NCI-H2196 (cell line): ENCODE data around the gene TFRC.
"Not testable (repeated sequence)": the region's sequence is repeated elsewhere in the genome, so short reads cannot be mapped to it uniquely, and the experiment has no call there.

Source experiments
- DNase-seq: peaks from one replicate; lab custom pipeline; 2025; ENCODE audit not compliant: unreplicated experiment; lab: John Stamatoyannopoulos, UW

TFRC gene

GRCh38 chr3:196082619-196082971 lies 705 bp upstream of the TFRC start:
- DNase-seq = peak; percentile 70

DNA sequence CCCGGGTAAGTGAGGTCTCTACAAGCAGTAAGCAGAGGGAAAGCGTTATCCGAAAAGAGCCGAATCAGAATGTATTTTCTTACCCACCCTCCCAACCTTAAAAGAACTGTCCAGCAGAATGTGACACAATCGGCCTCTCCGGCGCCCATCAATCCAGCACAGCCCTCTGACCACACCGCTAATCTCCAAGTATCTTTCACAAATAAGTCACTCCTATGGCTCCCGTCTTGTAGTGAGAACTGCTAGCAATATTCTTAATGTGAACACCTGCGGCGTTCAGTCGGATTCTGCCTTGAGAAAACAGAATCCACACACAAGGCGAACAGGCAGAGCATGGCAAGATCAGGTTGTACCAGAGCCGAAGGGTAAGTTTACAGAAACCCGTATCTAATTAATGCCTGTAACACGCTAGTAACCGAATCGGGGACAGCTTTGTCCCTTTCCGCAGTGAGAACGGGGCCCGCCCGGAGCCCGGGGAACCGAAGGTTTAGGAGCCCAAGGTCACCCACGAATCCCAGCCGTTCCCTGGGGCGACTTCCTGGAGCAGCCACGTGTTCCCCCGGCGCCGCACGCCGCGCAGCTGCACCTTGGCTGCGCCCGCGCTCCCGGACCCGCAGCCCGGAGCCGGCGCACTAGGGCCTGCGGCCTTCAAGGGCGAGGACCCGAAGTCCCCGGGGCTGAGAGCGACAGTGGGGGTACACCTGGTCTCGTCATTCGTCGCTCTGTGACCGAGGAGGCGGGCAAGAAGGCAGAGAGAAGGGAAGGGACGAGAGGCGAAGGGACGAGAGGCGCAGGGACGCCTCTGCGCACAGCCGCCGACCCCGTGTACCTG lies 672 bp downstream of the TFRC start:
- peak; percentile 76 for DNase-seq

- DNase-seq = not testable (repeated sequence)
These were observed 1.6 kb downstream of the TFRC start for GRCh38 chr3:196080101-196080846.

GRCh38 chr3:196079682-196080081 lies 2.2 kb downstream of the TFRC start:
- DNase-seq = no peak

DNA sequence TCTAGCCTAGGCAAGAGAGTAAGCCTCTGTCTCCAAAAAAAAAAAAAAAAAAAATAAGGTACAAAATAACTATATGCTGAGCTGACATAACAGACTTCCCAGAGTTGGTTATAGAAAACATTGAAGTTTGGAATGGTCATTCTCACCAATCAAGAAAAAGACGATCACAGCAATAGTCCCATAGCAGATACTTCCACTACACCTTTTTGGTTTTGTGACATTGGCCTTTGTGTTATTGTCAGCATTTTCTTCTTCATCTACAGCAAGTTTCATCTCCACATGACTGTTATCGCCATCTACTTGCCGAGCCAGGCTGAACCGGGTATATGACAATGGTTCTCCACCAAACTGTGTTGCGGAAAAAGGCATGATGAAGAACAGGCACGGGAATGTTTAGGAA lies 6.9 kb downstream of the TFRC start:
- no peak for DNase-seq

DNA sequence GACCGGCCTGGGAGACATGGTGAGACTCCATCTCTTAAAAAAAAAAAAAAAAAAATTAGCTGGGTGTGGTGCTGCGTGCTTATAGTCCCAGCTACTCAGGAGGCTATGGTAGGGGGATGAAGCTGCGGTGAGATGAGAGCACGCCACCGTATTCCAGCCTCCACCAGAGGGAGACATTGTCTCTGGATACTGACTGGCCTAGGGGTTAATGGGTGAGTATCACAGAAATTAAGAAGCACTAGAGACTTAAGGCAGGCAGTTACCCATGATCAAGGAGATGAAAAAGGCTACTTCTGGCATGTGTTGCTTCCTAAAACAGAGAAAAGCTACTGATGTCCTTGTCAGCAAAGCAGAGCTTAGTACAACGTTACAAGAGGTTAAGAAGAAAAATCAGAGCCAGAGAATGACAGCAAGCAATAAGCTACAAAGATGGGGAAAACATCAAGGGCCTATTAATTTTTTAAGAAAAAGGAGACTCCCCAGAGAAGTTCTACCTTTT lies 8.6 kb downstream of the TFRC start:
- DNase-seq = peak; percentile 91

DNA sequence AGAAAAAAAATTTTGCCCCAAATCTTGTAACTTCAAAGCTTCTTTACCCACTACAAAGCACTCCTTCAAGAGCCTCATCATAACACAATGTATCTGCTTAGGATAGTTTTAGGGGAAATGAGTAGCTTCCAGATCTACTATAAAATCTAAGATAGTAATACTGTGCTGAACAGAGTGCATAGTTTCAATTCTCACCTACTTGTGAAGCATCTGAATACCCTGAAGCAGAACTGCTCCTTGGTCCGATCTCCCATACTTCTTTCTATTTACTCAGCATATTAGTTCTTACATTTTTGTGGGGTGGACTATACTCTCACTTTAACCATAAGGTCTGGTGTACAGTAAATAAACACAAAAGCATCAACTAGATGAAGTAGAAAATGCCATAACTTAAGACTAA lies 9.6 kb downstream of the TFRC start:
- no peak for DNase-seq

DNA sequence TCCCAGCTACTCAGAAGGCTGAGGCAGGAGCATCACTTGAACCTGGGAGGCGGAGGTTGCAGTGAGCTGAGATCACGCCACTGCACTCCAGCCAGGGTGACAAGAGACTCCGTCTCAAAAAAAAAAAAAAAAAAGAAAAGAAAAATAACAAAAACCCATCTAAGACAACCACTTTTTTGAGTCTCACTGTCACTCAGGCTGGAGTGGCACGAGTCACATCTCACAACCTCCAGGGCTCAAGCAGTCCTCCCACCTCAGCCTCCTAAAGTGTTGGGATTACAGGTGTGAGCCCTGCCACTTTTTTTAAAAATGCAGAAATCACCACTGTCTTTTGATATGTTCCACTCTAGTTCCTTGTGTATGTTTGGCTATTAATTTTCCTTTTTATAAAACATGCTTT lies 13.1 kb downstream of the TFRC start:
- DNase-seq = not testable (repeated sequence)

GRCh38 chr3:196067439-196067838 lies 14.5 kb downstream of the TFRC start:
- DNase-seq = no peak

GRCh38 chr3:196063971-196064370 lies 17.9 kb downstream of the TFRC start:
- no peak for DNase-seq

- no peak for DNase-seq
These were observed 18.4 kb downstream of the TFRC start for GRCh38 chr3:196063456-196063855.

GRCh38 chr3:196063049-196063448 lies 18.8 kb downstream of the TFRC start:
- DNase-seq = no peak

DNA sequence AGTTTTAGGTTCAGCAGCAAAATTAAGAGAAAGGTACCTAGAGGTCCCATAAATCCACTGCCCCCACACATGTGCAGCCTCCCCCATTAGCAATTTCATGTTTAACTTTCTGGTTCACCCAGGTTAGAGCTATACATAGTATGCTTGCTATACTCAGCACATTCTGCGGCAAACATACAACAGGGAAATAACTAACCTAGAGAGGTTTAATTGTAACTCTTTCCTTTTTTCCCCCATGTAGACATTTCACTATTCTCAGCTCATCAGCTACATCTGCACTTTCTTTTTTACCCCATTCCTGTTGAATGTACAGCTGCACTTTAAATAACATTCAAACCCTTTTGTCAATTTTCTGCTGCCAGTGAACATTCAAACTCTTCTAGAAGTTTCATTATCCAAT lies 21.1 kb downstream of the TFRC start:
- DNase-seq = no peak

DNA sequence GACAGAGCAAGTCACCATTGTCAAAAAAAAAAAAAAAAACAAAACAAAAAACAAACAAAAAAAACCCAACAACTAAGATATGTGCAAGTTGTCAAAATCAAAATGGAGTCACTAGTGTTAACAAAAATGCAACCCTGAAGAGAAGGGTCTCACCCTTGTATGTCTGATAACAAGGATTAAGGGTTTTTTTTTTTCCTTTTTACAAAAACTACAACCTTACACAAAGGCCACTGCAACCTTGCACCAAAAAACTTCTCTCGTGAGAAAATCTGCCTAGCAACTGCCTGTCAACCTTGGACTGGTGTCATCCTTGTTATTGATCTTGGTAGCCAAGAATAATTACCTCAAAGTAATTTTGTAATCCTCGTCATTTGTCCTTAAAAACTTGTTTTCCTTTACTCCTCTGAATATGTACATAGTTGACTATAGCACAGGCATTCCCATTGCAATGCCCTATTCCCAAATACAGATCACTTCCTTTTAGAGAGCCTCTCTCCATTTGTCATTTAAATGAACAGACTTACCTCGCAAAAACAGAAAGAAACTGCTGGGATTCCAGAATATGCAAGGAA lies 24.0 kb downstream of the TFRC start:
- DNase-seq = no peak

GRCh38 chr3:196056371-196056770 lies 25.5 kb downstream of the TFRC start:
- not testable (repeated sequence) for DNase-seq

GRCh38 chr3:196055683-196056270 lies 26.1 kb downstream of the TFRC start:
- no peak for DNase-seq

GRCh38 chr3:196055240-196055639 lies 26.6 kb downstream of the TFRC start:
- DNase-seq = no peak

DNA sequence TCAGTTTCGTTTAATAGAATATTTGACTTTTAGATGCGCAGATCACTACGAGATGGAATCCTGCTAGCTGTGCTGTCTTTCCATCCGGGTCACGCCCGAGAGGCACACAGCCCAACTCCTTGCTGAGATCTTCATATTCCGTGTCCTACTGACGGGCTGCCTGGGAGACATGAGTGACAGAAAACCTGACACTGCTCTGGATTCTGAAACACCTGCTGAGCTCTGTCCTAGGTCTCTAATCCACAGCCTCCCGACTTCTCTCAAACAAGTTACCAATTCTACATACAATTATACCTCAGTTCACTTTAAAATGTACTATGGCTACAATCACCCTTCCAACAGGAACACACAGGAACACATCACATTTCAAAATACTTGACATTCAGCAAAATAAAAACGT lies 27.2 kb downstream of the TFRC start:
- no peak for DNase-seq

GRCh38 chr3:196053487-196053886 lies 28.4 kb downstream of the TFRC start:
- no peak for DNase-seq

GRCh38 chr3:196051282-196052076 lies 30.4 kb downstream of the TFRC start:
- no peak for DNase-seq

- no peak for DNase-seq
These were observed 31.3 kb downstream of the TFRC start for GRCh38 chr3:196050597-196050996.
